ENCODE data around the gene CSH2. TPM values are rescaled to one million over a fixed set of nuclear protein-coding genes. Genes with fewer than 3 reads are reported as not detected.
A peak's percentile ranks its signal among the peaks of the same experiment; 100 is the strongest.

The CSH2 gene
- total and polyA plus RNA-seq, 9 of the 15 experiments (the other 6 are each of a cell fraction or from before 2014, with no cell fraction given), result not detected

GRCh38 chr17:63841350-63842172 is 31.9 kb downstream of the CSH2 start:
- H3K4me1 ChIP-seq (replicated peaks in 1 of 2; ENCODE audit: control insufficient read depth in 2 of 2, insufficient read depth in 2 of 2, low read length in 2 of 2), result peaks cover 23 to 51% of the 10 kb centered on the region in 2 experiments
- H3K36me3 ChIP-seq (ENCODE audit: control insufficient read depth, insufficient read depth, low read length), result peaks cover 31% of the 10 kb centered on the region; the same call in 2 of the 3 replicates
- WGBS (ENCODE audit: insufficient coverage, low coverage, missing lambda C conversion rate), result 2% methylated on average over 26 of the region's 26 CpGs
- peaks cover 57% of the 10 kb centered on the region for H3K79me2 ChIP-seq (ENCODE audit: control insufficient read depth, insufficient read depth, low read length)
- peak overlapping the region; percentile 93 to 98 for H3K9ac ChIP-seq (ENCODE audit: insufficient read depth in 1 of 2, low read depth in 2 of 2, low read length in 2 of 2)
- ChIA-PET CTCF (ENCODE audit: low intra/inter-chr PET ratio) (no interaction called here), POLR2A (interaction anchor here (0.6 to 5.8 kb wide), 6 partner anchors 8 to 1332 kb away, joined by 3 to 66 read pairs (median 6); partner anchors contain the start of genes CCDC47, DDX42, FTSJ3 and PSMC5)
- no peaks in the 10 kb centered on the region for H3K9me3 ChIP-seq (replicated peaks; ENCODE audit: control insufficient read depth, insufficient read depth, low read depth, low read length)
- peak overlapping the region; percentile 95 for H3K4me3 ChIP-seq
- H3K9me1 ChIP-seq (ENCODE audit: control insufficient read depth, insufficient read depth, low read length), result no peaks in the 10 kb centered on the region
- DNase-seq (ENCODE audit: extremely low read depth in 1 of 4, low spot score in 3 of 4) (peak in 2 of 4 experiments; percentile 29 to 59), FAIRE-seq (peak; percentile 40), ATAC-seq (peak; percentile 47)
- peak overlapping the region; percentile 86 for H3K27ac ChIP-seq (ENCODE audit: extremely low read depth, low read depth, low read length)
- H2AFZ ChIP-seq (ENCODE audit: low read depth, low read length), result peak overlapping the region; percentile 53
- no peaks in the 10 kb centered on the region for H4K20me1 ChIP-seq (replicated peaks; ENCODE audit: control insufficient read depth, insufficient read depth, low read length)
- peak overlapping the region; percentile 96 for H3K4me2 ChIP-seq (ENCODE audit: insufficient read depth, low read length)
- intact Hi-C loops (cut with micrococcal nuclease), result loop anchor here (2.0 to 10.0 kb wide), 3 partner anchors 69 to 407 kb away; partner anchors contain the start of genes CCDC47 and MAP3K3
- TSS peak; percentile 58 for BruUV-seq (replicated peaks)
- H3K27me3 ChIP-seq (ENCODE audit: control insufficient read depth in 2 of 2, insufficient read depth in 2 of 2, low read length in 2 of 2), result no peaks in the 10 kb centered on the region
- in situ Hi-C loops (cut with MboI), result loop anchor here (25.0 kb wide), 1 partner anchor 404 kb away; the partner anchor contains the start of gene CYB561
- no peak for TF ChIP-seq ESRRA (IDR thresholded peaks at IDR 0.05; ENCODE audit: borderline replicate concordance, low read depth)
- no peak for TF ChIP-seq SAFB (IDR thresholded peaks at IDR 0.05; ENCODE audit: borderline replicate concordance, low read depth, low read length)
- TF ChIP-seq EHMT2 (IDR thresholded peaks at IDR 0.05), result no peak
- no peak for TF ChIP-seq GMEB1 (CRISPR knock-in tag; IDR thresholded peaks at IDR 0.05)
- 0 out of 2 replicates have a peak, but pooled peaks have one; percentile 46 for TF ChIP-seq ETS1 (conservative IDR thresholded peaks at IDR 0.05; ENCODE audit: control insufficient read depth, low read depth, low read length)
- no peak for TF ChIP-seq TCFL5 (CRISPR knock-in tag; conservative IDR thresholded peaks at IDR 0.05)
- TF ChIP-seq ZNF146 (CRISPR knock-in tag; IDR thresholded peaks at IDR 0.05; ENCODE audit: unreplicated experiment), result no peak
- no peak for TF ChIP-seq ZNF79 (CRISPR knock-in tag; IDR thresholded peaks at IDR 0.05; ENCODE audit: low read depth)
- no peak for TF ChIP-seq SIN3B (IDR thresholded peaks at IDR 0.05; ENCODE audit: low read depth)
- no peak for TF ChIP-seq SMARCA4 (IDR thresholded peaks at IDR 0.05)
- TF ChIP-seq, protein P1, sequence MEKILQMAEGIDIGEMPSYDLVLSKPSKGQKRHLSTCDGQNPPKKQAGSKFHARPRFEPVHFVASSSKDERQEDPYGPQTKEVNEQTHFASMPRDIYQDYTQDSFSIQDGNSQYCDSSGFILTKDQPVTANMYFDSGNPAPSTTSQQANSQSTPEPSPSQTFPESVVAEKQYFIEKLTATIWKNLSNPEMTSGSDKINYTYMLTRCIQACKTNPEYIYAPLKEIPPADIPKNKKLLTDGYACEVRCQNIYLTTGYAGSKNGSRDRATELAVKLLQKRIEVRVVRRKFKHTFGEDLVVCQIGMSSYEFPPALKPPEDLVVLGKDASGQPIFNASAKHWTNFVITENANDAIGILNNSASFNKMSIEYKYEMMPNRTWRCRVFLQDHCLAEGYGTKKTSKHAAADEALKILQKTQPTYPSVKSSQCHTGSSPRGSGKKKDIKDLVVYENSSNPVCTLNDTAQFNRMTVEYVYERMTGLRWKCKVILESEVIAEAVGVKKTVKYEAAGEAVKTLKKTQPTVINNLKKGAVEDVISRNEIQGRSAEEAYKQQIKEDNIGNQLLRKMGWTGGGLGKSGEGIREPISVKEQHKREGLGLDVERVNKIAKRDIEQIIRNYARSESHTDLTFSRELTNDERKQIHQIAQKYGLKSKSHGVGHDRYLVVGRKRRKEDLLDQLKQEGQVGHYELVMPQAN (IDR thresholded peaks at IDR 0.05; ENCODE audit: borderline replicate concordance), result no peak
- TF ChIP-seq CCNT2 (IDR thresholded peaks at IDR 0.05; ENCODE audit: borderline replicate concordance, extremely low read depth, insufficient read length, low read depth, low read length), result no peak
- TF ChIP-seq RBM15 (IDR thresholded peaks at IDR 0.05; ENCODE audit: insufficient read depth, low read length), result no peak
- no peak for TF ChIP-seq TEAD1 (CRISPR knock-in tag; IDR thresholded peaks at IDR 0.05)
- TF ChIP-seq ZFP36 (IDR thresholded peaks at IDR 0.05; ENCODE audit: low read depth, low read length, partially characterized antibody), result peak; percentile 50
- no peak for TF ChIP-seq ZNF785 (CRISPR knock-in tag; IDR thresholded peaks at IDR 0.05)
- no peak for TF ChIP-seq MBD2 (IDR thresholded peaks at IDR 0.05; ENCODE audit: borderline replicate concordance, low read depth)

All from K562 (cell line).